Liver (tissue), 3 donors: Measurements from ENCODE around the gene ADAMTS2.

Source experiments
- FOXA1 ChIP-seq: IDR thresholded peaks from 2 replicates; pipeline ENCODE4 v1.6.1; 2016; ENCODE audit warnings: antibody characterized with exemption
- GABPA ChIP-seq, 2 donors: IDR thresholded peaks in 1 of 2; conservative IDR thresholded peaks in 1 of 2; 2 replicates each; pipeline ENCODE4 v1.6.1; 2016; ENCODE audit warnings: antibody characterized with exemption in 2 of 2, mild to moderate bottlenecking in 1 of 2, moderate library complexity in 1 of 2
- JUND ChIP-seq, 2 donors: IDR thresholded peaks; 2 replicates each; pipeline ENCODE4 v1.6.1; 2016; ENCODE audit warnings: antibody characterized with exemption in 2 of 2
- MAX ChIP-seq: IDR thresholded peaks from 2 replicates; pipeline ENCODE4 v1.6.1; 2016; ENCODE audit warnings: antibody characterized with exemption
- RAD21 ChIP-seq, 2 donors: IDR thresholded peaks; 2 replicates each; pipeline ENCODE4 v1.6.1; 2016; ENCODE audit warnings: antibody characterized with exemption in 2 of 2, mild to moderate bottlenecking in 2 of 2
- RXRA ChIP-seq, 2 donors: IDR thresholded peaks; 2 replicates each; pipeline ENCODE4 v1.6.1; 2017 to 2018; ENCODE audit warnings: antibody characterized with exemption in 2 of 2, mild to moderate bottlenecking in 1 of 2
- SP1 ChIP-seq: IDR thresholded peaks from 2 replicates; pipeline ENCODE4 v1.6.1; 2018; ENCODE audit warnings: antibody characterized with exemption, mild to moderate bottlenecking
- TAF1 ChIP-seq: conservative IDR thresholded peaks from 2 replicates; pipeline ENCODE4 v1.6.1; 2016; ENCODE audit warnings: antibody characterized with exemption, mild to moderate bottlenecking
- YY1 ChIP-seq: IDR thresholded peaks from 2 replicates; pipeline ENCODE4 v1.6.1; 2016; ENCODE audit warnings: antibody characterized with exemption, mild to moderate bottlenecking
- TF ChIP-seq, protein P1 (sequence below): fragments of 150-350 bp; IDR thresholded peaks from 2 replicates; pipeline ENCODE4 v1.5.1; 2017; ENCODE audit warnings: improper control_type of control experiment, low read depth, low read length; ENCODE audit not compliant: missing input control
- TF ChIP-seq, protein P2 (sequence below): IDR thresholded peaks from 2 replicates; pipeline ENCODE4 v1.6.1; 2016; ENCODE audit warnings: antibody characterized with exemption
- TF ChIP-seq, protein P3 (sequence below): IDR thresholded peaks from 2 replicates; pipeline ENCODE4 v1.6.1; 2016; ENCODE audit warnings: antibody characterized with exemption, mild to moderate bottlenecking
- donor health status: healthy.
- donor health status: healthy.

DNA sequence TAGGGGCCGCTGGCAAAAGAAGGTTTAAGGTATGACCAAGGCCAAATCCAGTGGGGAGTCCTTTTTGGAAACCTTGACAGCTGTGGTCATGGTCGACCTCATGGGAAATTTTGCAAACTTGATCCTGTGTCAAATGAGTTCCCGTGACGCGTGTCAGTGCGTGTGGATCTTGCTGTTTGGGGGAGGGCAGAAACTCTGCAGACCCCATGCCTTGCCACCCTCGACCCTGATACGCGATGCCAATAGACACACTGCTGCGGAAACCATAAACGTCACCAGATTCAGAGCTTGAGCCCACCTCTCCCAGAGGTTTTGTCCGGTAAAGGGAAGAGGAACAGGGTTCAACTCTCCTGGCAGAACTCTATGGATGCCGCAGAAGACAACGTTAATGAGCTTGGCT lies 104.7 kb downstream of the ADAMTS2 start:
- TF ChIP-seq, protein P1, sequence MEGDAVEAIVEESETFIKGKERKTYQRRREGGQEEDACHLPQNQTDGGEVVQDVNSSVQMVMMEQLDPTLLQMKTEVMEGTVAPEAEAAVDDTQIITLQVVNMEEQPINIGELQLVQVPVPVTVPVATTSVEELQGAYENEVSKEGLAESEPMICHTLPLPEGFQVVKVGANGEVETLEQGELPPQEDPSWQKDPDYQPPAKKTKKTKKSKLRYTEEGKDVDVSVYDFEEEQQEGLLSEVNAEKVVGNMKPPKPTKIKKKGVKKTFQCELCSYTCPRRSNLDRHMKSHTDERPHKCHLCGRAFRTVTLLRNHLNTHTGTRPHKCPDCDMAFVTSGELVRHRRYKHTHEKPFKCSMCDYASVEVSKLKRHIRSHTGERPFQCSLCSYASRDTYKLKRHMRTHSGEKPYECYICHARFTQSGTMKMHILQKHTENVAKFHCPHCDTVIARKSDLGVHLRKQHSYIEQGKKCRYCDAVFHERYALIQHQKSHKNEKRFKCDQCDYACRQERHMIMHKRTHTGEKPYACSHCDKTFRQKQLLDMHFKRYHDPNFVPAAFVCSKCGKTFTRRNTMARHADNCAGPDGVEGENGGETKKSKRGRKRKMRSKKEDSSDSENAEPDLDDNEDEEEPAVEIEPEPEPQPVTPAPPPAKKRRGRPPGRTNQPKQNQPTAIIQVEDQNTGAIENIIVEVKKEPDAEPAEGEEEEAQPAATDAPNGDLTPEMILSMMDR, result no peak
- TF ChIP-seq SP1 (no peak), GABPA (IDR thresholded peaks at IDR 0.05 in 1 of 2, conservative IDR thresholded peaks at IDR 0.05 in 1 of 2) (no peak), TAF1 (no peak), RAD21 (IDR thresholded peaks at IDR 0.05) (no peak), JUND (IDR thresholded peaks at IDR 0.05) (no peak), MAX (no peak), FOXA1 (no peak), YY1 (no peak), RXRA (IDR thresholded peaks at IDR 0.05) (no peak)
- TF ChIP-seq, protein P2, sequence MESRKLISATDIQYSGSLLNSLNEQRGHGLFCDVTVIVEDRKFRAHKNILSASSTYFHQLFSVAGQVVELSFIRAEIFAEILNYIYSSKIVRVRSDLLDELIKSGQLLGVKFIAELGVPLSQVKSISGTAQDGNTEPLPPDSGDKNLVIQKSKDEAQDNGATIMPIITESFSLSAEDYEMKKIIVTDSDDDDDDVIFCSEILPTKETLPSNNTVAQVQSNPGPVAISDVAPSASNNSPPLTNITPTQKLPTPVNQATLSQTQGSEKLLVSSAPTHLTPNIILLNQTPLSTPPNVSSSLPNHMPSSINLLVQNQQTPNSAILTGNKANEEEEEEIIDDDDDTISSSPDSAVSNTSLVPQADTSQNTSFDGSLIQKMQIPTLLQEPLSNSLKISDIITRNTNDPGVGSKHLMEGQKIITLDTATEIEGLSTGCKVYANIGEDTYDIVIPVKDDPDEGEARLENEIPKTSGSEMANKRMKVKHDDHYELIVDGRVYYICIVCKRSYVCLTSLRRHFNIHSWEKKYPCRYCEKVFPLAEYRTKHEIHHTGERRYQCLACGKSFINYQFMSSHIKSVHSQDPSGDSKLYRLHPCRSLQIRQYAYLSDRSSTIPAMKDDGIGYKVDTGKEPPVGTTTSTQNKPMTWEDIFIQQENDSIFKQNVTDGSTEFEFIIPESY, result no peak
- TF ChIP-seq, protein P3, sequence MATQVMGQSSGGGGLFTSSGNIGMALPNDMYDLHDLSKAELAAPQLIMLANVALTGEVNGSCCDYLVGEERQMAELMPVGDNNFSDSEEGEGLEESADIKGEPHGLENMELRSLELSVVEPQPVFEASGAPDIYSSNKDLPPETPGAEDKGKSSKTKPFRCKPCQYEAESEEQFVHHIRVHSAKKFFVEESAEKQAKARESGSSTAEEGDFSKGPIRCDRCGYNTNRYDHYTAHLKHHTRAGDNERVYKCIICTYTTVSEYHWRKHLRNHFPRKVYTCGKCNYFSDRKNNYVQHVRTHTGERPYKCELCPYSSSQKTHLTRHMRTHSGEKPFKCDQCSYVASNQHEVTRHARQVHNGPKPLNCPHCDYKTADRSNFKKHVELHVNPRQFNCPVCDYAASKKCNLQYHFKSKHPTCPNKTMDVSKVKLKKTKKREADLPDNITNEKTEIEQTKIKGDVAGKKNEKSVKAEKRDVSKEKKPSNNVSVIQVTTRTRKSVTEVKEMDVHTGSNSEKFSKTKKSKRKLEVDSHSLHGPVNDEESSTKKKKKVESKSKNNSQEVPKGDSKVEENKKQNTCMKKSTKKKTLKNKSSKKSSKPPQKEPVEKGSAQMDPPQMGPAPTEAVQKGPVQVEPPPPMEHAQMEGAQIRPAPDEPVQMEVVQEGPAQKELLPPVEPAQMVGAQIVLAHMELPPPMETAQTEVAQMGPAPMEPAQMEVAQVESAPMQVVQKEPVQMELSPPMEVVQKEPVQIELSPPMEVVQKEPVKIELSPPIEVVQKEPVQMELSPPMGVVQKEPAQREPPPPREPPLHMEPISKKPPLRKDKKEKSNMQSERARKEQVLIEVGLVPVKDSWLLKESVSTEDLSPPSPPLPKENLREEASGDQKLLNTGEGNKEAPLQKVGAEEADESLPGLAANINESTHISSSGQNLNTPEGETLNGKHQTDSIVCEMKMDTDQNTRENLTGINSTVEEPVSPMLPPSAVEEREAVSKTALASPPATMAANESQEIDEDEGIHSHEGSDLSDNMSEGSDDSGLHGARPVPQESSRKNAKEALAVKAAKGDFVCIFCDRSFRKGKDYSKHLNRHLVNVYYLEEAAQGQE, result no peak
